WTC11 (cell line): Measurements from ENCODE around the gene CNKSR3.

Experiments used
- E2F4 ChIP-seq: sonication (generic); formaldehyde crosslinking; IDR thresholded peaks from 2 replicates; pipeline ENCODE4 v1.8.1; 2022; ENCODE audit warnings: low read depth, mild to moderate bottlenecking, moderate library complexity, missing genetic modification reagents, borderline replicate concordance
- GABPB1 ChIP-seq: sonication (generic); formaldehyde crosslinking; IDR thresholded peaks from 2 replicates; pipeline ENCODE4 v1.8.1; 2023; ENCODE audit warnings: mild to moderate bottlenecking, missing genetic modification reagents
- HMGA2 ChIP-seq: fragments of 250-450 bp; sonication (Bioruptor Pico); IDR thresholded peaks from 2 replicates; pipeline ENCODE4 v1.4.0; 2021; ENCODE audit warnings: mild to moderate bottlenecking, moderate library complexity
- IRF2 ChIP-seq: sonication (generic); formaldehyde crosslinking; IDR thresholded peaks from 2 replicates; pipeline ENCODE4 v1.8.0; 2022; ENCODE audit warnings: low read depth, missing genetic modification reagents, borderline replicate concordance
- MAX ChIP-seq: sonication (generic); formaldehyde crosslinking; IDR thresholded peaks from 2 replicates; pipeline ENCODE4 v1.8.0; 2022; ENCODE audit warnings: mild to moderate bottlenecking, missing genetic modification reagents
- NR3C1 ChIP-seq: sonication (generic); formaldehyde crosslinking; conservative IDR thresholded peaks from 2 replicates; pipeline ENCODE4 v1.8.1; 2023; ENCODE audit warnings: low read depth, mild to moderate bottlenecking, missing genetic modification reagents
- RORB ChIP-seq: fragments of 250-450 bp; sonication (Bioruptor Pico); IDR thresholded peaks from 2 replicates; pipeline ENCODE4 v1.9.0; 2021; ENCODE audit warnings: mild to moderate bottlenecking
- SP1 ChIP-seq: sonication (generic); formaldehyde crosslinking; conservative IDR thresholded peaks from 2 replicates; pipeline ENCODE4 v1.8.1; 2022; ENCODE audit warnings: missing genetic modification reagents
- STAT6 ChIP-seq: sonication (generic); formaldehyde crosslinking; conservative IDR thresholded peaks from 2 replicates; pipeline ENCODE4 v1.8.1; 2023; ENCODE audit warnings: mild to moderate bottlenecking, low read depth, missing genetic modification reagents, moderate library complexity
- USF2 ChIP-seq: sonication (generic); formaldehyde crosslinking; IDR thresholded peaks from 2 replicates; pipeline ENCODE4 v1.8.1; 2023; ENCODE audit warnings: mild to moderate bottlenecking, missing genetic modification reagents, moderate library complexity
- ZNF512 ChIP-seq: sonication (generic); formaldehyde crosslinking; IDR thresholded peaks from 2 replicates; pipeline ENCODE4 v1.8.1; 2022; ENCODE audit warnings: missing genetic modification reagents, borderline replicate concordance
- TF ChIP-seq, protein P1 (sequence below): fragments of 200-600 bp; IDR thresholded peaks from 2 replicates; pipeline ENCODE4 v1.8.0; 2022; ENCODE audit warnings: antibody characterized with exemption
- TF ChIP-seq, protein P2 (sequence below): sonication (generic); formaldehyde crosslinking; IDR thresholded peaks from 2 replicates; pipeline ENCODE4 v1.8.1; 2023; ENCODE audit warnings: mild to moderate bottlenecking, missing genetic modification reagents, borderline replicate concordance

DNA sequence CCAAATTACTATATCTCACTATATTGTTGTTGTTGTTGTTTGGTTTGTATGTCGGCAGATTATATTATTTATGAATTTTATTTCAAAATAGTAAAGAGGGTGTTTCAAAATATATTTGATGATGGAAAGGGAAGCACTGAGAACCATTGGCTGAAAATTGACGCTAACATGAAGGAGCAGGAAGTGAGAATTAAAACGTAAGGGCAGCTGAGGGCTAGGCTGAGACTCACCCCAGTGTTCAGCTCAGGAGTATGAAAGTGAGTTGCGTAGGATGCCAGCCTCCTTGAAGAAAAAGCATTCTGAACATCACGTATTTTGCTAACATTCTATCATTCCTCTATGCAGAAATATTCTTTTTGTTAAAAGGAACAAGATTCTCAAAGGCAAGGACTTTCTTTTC is 143.1 kb downstream of the CNKSR3 start:
- TF ChIP-seq E2F4 (CRISPR knock-in tag) (no peak), STAT6 (CRISPR knock-in tag) (no peak), NR3C1 (CRISPR knock-in tag) (no peak), HMGA2 (no peak), SP1 (no peak), MAX (no peak), RORB (no peak), USF2 (no peak), ZNF512 (CRISPR knock-in tag) (no peak), GABPB1 (CRISPR knock-in tag) (no peak), IRF2 (CRISPR knock-in tag) (no peak)
- TF ChIP-seq, protein P1, sequence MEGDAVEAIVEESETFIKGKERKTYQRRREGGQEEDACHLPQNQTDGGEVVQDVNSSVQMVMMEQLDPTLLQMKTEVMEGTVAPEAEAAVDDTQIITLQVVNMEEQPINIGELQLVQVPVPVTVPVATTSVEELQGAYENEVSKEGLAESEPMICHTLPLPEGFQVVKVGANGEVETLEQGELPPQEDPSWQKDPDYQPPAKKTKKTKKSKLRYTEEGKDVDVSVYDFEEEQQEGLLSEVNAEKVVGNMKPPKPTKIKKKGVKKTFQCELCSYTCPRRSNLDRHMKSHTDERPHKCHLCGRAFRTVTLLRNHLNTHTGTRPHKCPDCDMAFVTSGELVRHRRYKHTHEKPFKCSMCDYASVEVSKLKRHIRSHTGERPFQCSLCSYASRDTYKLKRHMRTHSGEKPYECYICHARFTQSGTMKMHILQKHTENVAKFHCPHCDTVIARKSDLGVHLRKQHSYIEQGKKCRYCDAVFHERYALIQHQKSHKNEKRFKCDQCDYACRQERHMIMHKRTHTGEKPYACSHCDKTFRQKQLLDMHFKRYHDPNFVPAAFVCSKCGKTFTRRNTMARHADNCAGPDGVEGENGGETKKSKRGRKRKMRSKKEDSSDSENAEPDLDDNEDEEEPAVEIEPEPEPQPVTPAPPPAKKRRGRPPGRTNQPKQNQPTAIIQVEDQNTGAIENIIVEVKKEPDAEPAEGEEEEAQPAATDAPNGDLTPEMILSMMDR: no peak
- TF ChIP-seq, protein P2, sequence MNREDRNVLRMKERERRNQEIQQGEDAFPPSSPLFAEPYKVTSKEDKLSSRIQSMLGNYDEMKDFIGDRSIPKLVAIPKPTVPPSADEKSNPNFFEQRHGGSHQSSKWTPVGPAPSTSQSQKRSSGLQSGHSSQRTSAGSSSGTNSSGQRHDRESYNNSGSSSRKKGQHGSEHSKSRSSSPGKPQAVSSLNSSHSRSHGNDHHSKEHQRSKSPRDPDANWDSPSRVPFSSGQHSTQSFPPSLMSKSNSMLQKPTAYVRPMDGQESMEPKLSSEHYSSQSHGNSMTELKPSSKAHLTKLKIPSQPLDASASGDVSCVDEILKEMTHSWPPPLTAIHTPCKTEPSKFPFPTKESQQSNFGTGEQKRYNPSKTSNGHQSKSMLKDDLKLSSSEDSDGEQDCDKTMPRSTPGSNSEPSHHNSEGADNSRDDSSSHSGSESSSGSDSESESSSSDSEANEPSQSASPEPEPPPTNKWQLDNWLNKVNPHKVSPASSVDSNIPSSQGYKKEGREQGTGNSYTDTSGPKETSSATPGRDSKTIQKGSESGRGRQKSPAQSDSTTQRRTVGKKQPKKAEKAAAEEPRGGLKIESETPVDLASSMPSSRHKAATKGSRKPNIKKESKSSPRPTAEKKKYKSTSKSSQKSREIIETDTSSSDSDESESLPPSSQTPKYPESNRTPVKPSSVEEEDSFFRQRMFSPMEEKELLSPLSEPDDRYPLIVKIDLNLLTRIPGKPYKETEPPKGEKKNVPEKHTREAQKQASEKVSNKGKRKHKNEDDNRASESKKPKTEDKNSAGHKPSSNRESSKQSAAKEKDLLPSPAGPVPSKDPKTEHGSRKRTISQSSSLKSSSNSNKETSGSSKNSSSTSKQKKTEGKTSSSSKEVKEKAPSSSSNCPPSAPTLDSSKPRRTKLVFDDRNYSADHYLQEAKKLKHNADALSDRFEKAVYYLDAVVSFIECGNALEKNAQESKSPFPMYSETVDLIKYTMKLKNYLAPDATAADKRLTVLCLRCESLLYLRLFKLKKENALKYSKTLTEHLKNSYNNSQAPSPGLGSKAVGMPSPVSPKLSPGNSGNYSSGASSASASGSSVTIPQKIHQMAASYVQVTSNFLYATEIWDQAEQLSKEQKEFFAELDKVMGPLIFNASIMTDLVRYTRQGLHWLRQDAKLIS (CRISPR knock-in tag): no peak
